ENCODE data around the gene STX16.

- TF ChIP-seq CTCF (IDR thresholded peaks at IDR 0.05) (no peak), POLR2A (IDR thresholded peaks at IDR 0.05) (no peak), POLR2AphosphoS5 (IDR thresholded peaks at IDR 0.05) (no peak)
Measured at GRCh38 chr20:58617158-58617557, 33.9 kb upstream of the STX16 start.

All from sigmoid colon (tissue), 4 donors.